ENCODE measurements around the gene PEX5L. TPM values are rescaled to one million over a fixed set of nuclear protein-coding genes. Genes with fewer than 3 reads are reported as not detected.

The PEX5L gene
- polyA plus RNA-seq, 1 of the 3 experiments (the other 2 are of a cell fraction): not detected

GRCh38 chr3:179832333-179832854 lies 204.3 kb downstream of the PEX5L start (continued):
- TF ChIP-seq EP300 (IDR thresholded peaks at IDR 0.05; ENCODE audit: borderline replicate concordance in 1 of 2, low read depth in 1 of 2, low read length in 1 of 2) (no peak), TAF1 (IDR thresholded peaks at IDR 0.05; ENCODE audit: borderline replicate concordance, low read depth, low read length) (no peak), CTCF (IDR thresholded peaks at IDR 0.05) (no peak), RCOR1 (IDR thresholded peaks at IDR 0.05; ENCODE audit: low read length) (no peak)

- H4K20me1 ChIP-seq (ENCODE audit: insufficient read depth): no peaks in the 10 kb centered on the region
- H3K4me1 ChIP-seq (ENCODE audit: control insufficient read depth in 1 of 2, insufficient read depth in 2 of 2, low read depth in 1 of 2, low read length in 1 of 2): peaks cover 0 to 3% of the 10 kb centered on the region in 2 experiments; a peak in 2 of 4 replicates
- POLR2A ChIA-PET: no interaction called here
- no peak overlapping the region for H3K27ac ChIP-seq (ENCODE audit: low read depth in 2 of 2, low read length in 1 of 2)
- no peak for TF ChIP-seq GABPA (IDR thresholded peaks at IDR 0.05; ENCODE audit: low read depth)
- no peak for TF ChIP-seq MXI1 (IDR thresholded peaks at IDR 0.05; ENCODE audit: low read depth, low read length)
- TF ChIP-seq CHD2 (IDR thresholded peaks at IDR 0.05; ENCODE audit: low read length, partially characterized antibody): no peak
- TF ChIP-seq ELF1 (IDR thresholded peaks at IDR 0.05): no peak
- no peak for TF ChIP-seq CTCF (IDR thresholded peaks at IDR 0.05)
- TF ChIP-seq RCOR1 (IDR thresholded peaks at IDR 0.05; ENCODE audit: low read length): no peak
- no peak for TF ChIP-seq GATA2 (CRISPR knock-in tag; IDR thresholded peaks at IDR 0.05)
- TF ChIP-seq MEF2A (IDR thresholded peaks at IDR 0.05; ENCODE audit: borderline replicate concordance, low read depth): no peak
- no peak for TF ChIP-seq IRF3 (IDR thresholded peaks at IDR 0.05; ENCODE audit: low read depth, low read length)
- no peak for TF ChIP-seq FOXM1 (IDR thresholded peaks at IDR 0.05; ENCODE audit: low read depth)
- TF ChIP-seq FOXJ3 (CRISPR knock-in tag; IDR thresholded peaks at IDR 0.05): no peak
- TF ChIP-seq TAF1 (IDR thresholded peaks at IDR 0.05; ENCODE audit: borderline replicate concordance, low read depth, low read length): no peak
- TF ChIP-seq RFX5 (IDR thresholded peaks at IDR 0.05; ENCODE audit: low read length): no peak
- 70% methylated on average over 5 of the region's 5 CpGs for WGBS (ENCODE audit: low lambda C conversion rate)
- H3K27me3 ChIP-seq (ENCODE audit: insufficient read depth): no peaks in the 10 kb centered on the region
- H3K9me2 ChIP-seq: no peaks in the 10 kb centered on the region
- no peaks in the 10 kb centered on the region for H3K36me3 ChIP-seq (replicated peaks in 1 of 2; ENCODE audit: control insufficient read depth in 1 of 2, insufficient read depth in 2 of 2, low read length in 1 of 2)
- CTCF ChIA-PET: no interaction called here
- no peak overlapping the region for H3K4me3 ChIP-seq (ENCODE audit: low read depth in 2 of 2, low read length in 1 of 2)
- no peak overlapping the region for H2AFZ ChIP-seq (ENCODE audit: low read depth)
- H3K9me3 ChIP-seq: no peaks in the 10 kb centered on the region
- H3K4me2 ChIP-seq: no peak overlapping the region
- no peak for DNase-seq
- H3K79me2 ChIP-seq (ENCODE audit: insufficient read depth): no peaks in the 10 kb centered on the region
- no peaks in the 10 kb centered on the region for H3F3A ChIP-seq (replicated peaks; ENCODE audit: insufficient read depth)
- no peak overlapping the region for H3K9ac ChIP-seq
Observed at GRCh38 chr3:179829401-179829800, 207.3 kb downstream of the PEX5L start.

Measured in SK-N-SH (cell line).